Measurements from ENCODE around the gene BRINP1. TPM values are rescaled to one million over a fixed set of nuclear protein-coding genes. Genes with fewer than 3 reads are reported as not detected.

BRINP1 gene
- total RNA-seq, 1 experiment from 2014 or later = 0.23 TPM

- no peak for DNase-seq (ENCODE audit: low read depth)
Observed at GRCh38 chr9:119343059-119343990, 25.9 kb downstream of the BRINP1 start.

- DNase-seq (ENCODE audit: low read depth) = no peak
Observed at GRCh38 chr9:119339056-119339455, 30.2 kb downstream of the BRINP1 start.

GRCh38 chr9:119337573-119337972 is 31.7 kb downstream of the BRINP1 start:
- DNase-seq (ENCODE audit: low read depth) = no peak

GRCh38 chr9:119334745-119335144 is 34.5 kb downstream of the BRINP1 start:
- no peak for DNase-seq (ENCODE audit: low read depth)

GRCh38 chr9:119333507-119334229 is 35.6 kb downstream of the BRINP1 start:
- DNase-seq (ENCODE audit: low read depth) = no peak

- DNase-seq (ENCODE audit: low read depth) = no peak
Observed at GRCh38 chr9:119332522-119332921, 36.7 kb downstream of the BRINP1 start.

- DNase-seq (ENCODE audit: low read depth) = no peak
Observed at GRCh38 chr9:119322184-119322583, 47.1 kb downstream of the BRINP1 start.

- DNase-seq (ENCODE audit: low read depth) = no peak
Observed at GRCh38 chr9:119318371-119318770, 50.9 kb downstream of the BRINP1 start.

GRCh38 chr9:119313846-119314245 is 55.4 kb downstream of the BRINP1 start:
- no peak for DNase-seq (ENCODE audit: low read depth)

- DNase-seq (ENCODE audit: low read depth) = no peak
Observed at GRCh38 chr9:119310741-119311140, 58.5 kb downstream of the BRINP1 start.

- DNase-seq (ENCODE audit: low read depth) = no peak
Observed at GRCh38 chr9:119307471-119307870, 61.8 kb downstream of the BRINP1 start.

- no peak for DNase-seq (ENCODE audit: low read depth)
Observed at GRCh38 chr9:119304555-119304954, 64.7 kb downstream of the BRINP1 start.

GRCh38 chr9:119302988-119303698 is 66.1 kb downstream of the BRINP1 start:
- DNase-seq (ENCODE audit: low read depth) = no peak

- no peak for DNase-seq (ENCODE audit: low read depth)
Observed at GRCh38 chr9:119298076-119298853, 71.0 kb downstream of the BRINP1 start.

GRCh38 chr9:119291554-119291953 is 77.7 kb downstream of the BRINP1 start:
- no peak for DNase-seq (ENCODE audit: low read depth)

- peak; percentile 48 for DNase-seq (ENCODE audit: low read depth)
Observed at GRCh38 chr9:119289740-119290433, 79.3 kb downstream of the BRINP1 start.

- DNase-seq (ENCODE audit: low read depth) = no peak
Observed at GRCh38 chr9:119284587-119285337, 84.5 kb downstream of the BRINP1 start.

- DNase-seq (ENCODE audit: low read depth) = no peak
Observed at GRCh38 chr9:119284118-119284517, 85.1 kb downstream of the BRINP1 start.

GRCh38 chr9:119283078-119283794 is 86.0 kb downstream of the BRINP1 start:
- DNase-seq (ENCODE audit: low read depth) = no peak

Data from LHCN-M2 (cell line).